ENCODE results near the gene RAB7A.
"Not testable (repeated sequence)": the region's sequence is repeated elsewhere in the genome, so short reads cannot be mapped to it uniquely, and the experiment has no call there.

RAB7A gene

GRCh38 chr3:128815318-128816064, 89.5 kb downstream of the RAB7A start:
- DNase-seq (ENCODE audit: low read depth in 2 of 2): no peak

- DNase-seq (ENCODE audit: low read depth in 2 of 2): no peak
These were observed 92.3 kb downstream of the RAB7A start for GRCh38 chr3:128818186-128818787.

- DNase-seq (ENCODE audit: low read depth in 2 of 2): no peak
These were observed 94.4 kb downstream of the RAB7A start for GRCh38 chr3:128820252-128820839.

GRCh38 chr3:128823008-128823407, 97.0 kb downstream of the RAB7A start:
- DNase-seq (ENCODE audit: low read depth in 2 of 2): no peak

- no peak for DNase-seq (ENCODE audit: low read depth in 2 of 2)
These were observed 97.6 kb downstream of the RAB7A start for GRCh38 chr3:128823631-128824030.

- no peak for DNase-seq (ENCODE audit: low read depth in 2 of 2)
These were observed 98.3 kb downstream of the RAB7A start for GRCh38 chr3:128824132-128824850.

GRCh38 chr3:128825117-128825725, 99.2 kb downstream of the RAB7A start:
- no peak for DNase-seq (ENCODE audit: low read depth in 2 of 2)

- DNase-seq (ENCODE audit: low read depth in 2 of 2): not testable (repeated sequence)
These were observed 103.1 kb downstream of the RAB7A start for GRCh38 chr3:128829087-128829486.

GRCh38 chr3:128829925-128830625, 104.1 kb downstream of the RAB7A start:
- not testable (repeated sequence) for DNase-seq (ENCODE audit: low read depth in 2 of 2)

GRCh38 chr3:128830762-128831161, 104.8 kb downstream of the RAB7A start:
- not testable (repeated sequence) for DNase-seq (ENCODE audit: low read depth in 2 of 2)

GRCh38 chr3:128832979-128833378, 107.0 kb downstream of the RAB7A start:
- DNase-seq (ENCODE audit: low read depth in 2 of 2): not testable (repeated sequence)

DNA sequence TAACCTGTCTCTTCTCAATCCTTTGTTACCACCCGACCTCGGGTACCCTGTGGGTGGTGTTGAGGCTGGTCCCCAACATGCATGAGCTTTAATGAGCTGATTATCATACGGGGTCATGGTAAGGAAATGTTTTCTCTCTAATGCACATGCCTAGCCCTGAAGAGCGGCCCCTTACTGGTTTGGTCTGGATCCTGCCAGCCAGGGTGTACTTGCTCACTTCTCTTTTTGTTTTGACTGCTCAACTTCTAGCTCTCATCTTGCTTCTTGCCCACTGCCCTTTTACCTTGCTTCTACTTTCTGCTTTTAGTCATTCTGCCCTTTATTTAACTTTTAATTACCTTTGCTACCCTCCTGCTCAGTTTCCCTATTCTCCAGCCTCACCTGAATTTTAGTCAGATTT, 109.1 kb downstream of the RAB7A start:
- no peak for DNase-seq (ENCODE audit: low read depth in 2 of 2)

DNA sequence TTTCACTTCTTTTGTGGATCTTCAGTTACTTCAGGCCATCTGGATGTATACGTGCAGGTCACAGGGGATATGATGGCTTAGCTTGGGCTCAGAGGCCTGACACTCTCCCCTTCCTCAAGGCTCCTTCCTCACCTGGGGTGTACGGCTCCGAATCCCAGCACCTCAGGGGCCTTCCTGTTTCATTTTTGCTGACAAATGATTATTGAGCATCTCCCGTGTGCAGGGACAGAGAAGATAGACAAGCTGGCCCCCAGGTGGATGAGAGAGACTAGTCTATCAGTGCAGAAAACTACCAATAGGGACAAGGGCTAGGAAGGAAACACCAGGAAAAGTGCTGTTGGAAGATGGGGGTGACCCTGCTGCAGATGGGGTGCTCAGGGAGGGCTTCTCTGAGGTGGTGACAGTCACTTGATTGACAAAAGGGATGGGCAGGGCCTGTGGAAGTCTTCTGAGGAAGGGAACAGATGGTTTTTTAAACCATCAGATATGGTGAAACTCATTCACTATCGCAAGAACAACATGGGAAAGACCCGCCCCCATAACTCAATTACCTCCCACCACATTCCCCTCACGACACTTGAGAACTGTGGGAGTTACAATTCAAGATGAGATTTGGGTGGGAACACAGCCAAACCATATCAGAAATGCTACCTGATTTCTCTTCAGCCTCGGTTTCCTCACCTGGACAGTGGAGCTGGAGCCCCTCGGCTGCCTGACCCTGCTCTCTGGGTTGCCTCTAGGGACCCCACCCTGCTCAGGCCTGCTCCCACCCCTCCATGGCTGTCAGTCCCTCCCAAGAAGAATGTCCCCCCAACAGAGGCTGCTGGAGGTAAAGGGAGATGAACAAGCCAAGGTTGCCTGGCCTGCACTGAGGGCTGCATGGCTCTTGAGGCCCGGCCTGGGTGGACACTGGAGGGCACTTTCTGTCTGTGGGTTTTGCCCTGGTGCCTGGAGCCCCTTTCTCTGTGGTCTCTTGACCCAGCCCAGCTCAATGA, 116.2 kb downstream of the RAB7A start:
- no peak for DNase-seq (ENCODE audit: low read depth in 2 of 2)

DNA sequence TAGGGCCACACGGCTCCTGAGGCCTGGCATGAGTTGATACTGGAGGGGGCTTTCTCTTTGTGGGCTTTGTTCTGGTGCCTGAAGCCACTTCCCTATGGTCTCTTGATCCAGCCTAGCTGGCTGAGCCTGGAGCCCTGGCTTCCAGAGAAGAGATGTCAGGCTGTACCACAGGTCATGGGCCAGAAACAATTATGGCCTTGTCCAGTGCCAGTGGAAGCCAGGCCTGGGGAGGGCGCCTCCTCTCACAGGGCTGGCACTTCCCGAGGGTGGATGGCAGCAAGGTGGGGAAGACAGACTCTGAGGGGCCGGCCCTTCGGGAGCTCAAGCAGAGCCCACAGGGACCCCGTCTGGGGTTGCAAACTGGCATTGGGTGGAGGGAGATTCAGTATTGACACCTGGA, 118.5 kb downstream of the RAB7A start:
- no peak for DNase-seq (ENCODE audit: low read depth in 2 of 2)

- DNase-seq (ENCODE audit: low read depth in 2 of 2): no peak
These were observed 119.3 kb downstream of the RAB7A start for GRCh38 chr3:128845119-128845777.

GRCh38 chr3:128845778-128846485, 119.9 kb downstream of the RAB7A start:
- DNase-seq (ENCODE audit: low read depth in 2 of 2): peak; percentile 63 to 78

DNA sequence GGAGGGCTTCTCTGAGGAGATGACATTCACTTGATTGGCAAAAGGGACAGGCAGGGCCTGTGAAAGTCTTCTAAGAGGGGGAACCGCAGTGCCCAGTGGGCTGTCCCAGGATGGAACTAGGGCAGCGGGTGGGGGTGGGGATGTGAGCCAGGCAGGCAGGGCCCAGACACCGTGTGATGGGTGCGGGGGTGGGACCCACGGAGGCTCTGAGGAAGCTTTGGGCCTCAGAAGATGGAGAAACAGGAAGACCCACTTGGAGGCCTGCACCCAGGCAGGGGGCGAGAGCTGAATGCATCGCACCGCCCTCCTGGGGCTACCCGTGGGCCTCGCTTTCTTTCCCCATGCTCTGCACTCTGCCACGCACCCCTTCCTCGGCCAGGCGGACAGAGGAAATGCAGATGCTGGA, 120.5 kb downstream of the RAB7A start:
- peak; percentile 4 to 14 for DNase-seq (ENCODE audit: low read depth in 2 of 2)

GRCh38 chr3:128847666-128848370, 121.8 kb downstream of the RAB7A start:
- no peak for DNase-seq (ENCODE audit: low read depth in 2 of 2)

All from stimulated activated CD4-positive, alpha-beta T cell treated with anti-CD3 and anti-CD28 coated beads, Interleukin-1b, Interleukin-23, amount 100 ng/mL, for 4 hours (primary cell).